ENCODE measurements around the gene PTPN13. TPM values are rescaled to one million over a fixed set of nuclear protein-coding genes. Genes with fewer than 3 reads are reported as not detected.
"Not testable (repeated sequence)": the region's sequence is repeated elsewhere in the genome, so short reads cannot be mapped to it uniquely, and the experiment has no call there.

Gene PTPN13
- total RNA-seq, 2 donors from 2014 or later = 6.2 to 12.1 TPM

GRCh38 chr4:86704601-86705000 is 110.5 kb downstream of the PTPN13 start:
- no peak for TF ChIP-seq CTCF (IDR thresholded peaks at IDR 0.05)
- Histone ChIP-seq H3K9me3 (no peaks in the 10 kb centered on the region), H3K27ac (no peak overlapping the region), H3K27me3 (no peaks in the 10 kb centered on the region), H3K36me3 (no peaks in the 10 kb centered on the region), H3K4me3 (no peak overlapping the region), H3K4me1 (no peaks in the 10 kb centered on the region)
- DNase-seq (ENCODE audit: low spot score) = no peak

- Histone ChIP-seq H3K27ac (no peak overlapping the region), H3K27me3 (no peaks in the 10 kb centered on the region), H3K9me3 (no peaks in the 10 kb centered on the region), H3K4me3 (no peak overlapping the region), H3K36me3 (no peaks in the 10 kb centered on the region), H3K4me1 (no peaks in the 10 kb centered on the region)
- DNase-seq (ENCODE audit: low spot score) = no peak
- no peak for TF ChIP-seq CTCF (IDR thresholded peaks at IDR 0.05)
Observed at GRCh38 chr4:86706923-86707597, 112.9 kb downstream of the PTPN13 start.

- Histone ChIP-seq H3K27me3 (no peaks in the 10 kb centered on the region), H3K4me3 (no peak overlapping the region), H3K4me1 (no peaks in the 10 kb centered on the region), H3K36me3 (peaks cover 5% of the 10 kb centered on the region), H3K9me3 (peaks cover 0 to 5% of the 10 kb centered on the region in 2 donors), H3K27ac (no peak overlapping the region)
- DNase-seq (ENCODE audit: low spot score) = no peak
- TF ChIP-seq CTCF (IDR thresholded peaks at IDR 0.05) = no peak
Observed at GRCh38 chr4:86717651-86718050, 123.5 kb downstream of the PTPN13 start.

DNA sequence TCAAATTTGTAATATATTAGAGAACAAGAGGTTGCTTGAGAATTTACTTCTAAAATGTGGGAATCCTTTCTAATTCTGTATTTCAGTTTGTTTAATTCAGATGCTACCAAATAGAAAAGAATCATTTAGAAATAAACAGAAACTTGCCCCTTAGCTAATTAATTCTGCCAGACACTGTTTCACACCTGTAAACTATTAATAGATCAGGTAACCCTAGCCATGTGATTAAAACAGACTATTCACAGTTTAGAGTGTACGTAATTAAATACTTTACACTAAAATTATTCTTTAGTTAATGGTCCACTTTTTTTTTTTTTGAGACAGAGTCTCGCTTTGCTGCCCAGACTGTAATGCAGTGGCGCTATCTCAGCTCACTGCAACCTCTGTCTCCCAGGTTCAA is 124.0 kb downstream of the PTPN13 start:
- Histone ChIP-seq H3K36me3 (peaks cover 5% of the 10 kb centered on the region), H3K4me3 (no peak overlapping the region), H3K27ac (no peak overlapping the region), H3K27me3 (no peaks in the 10 kb centered on the region), H3K9me3 (peaks cover 0 to 5% of the 10 kb centered on the region in 2 donors), H3K4me1 (no peaks in the 10 kb centered on the region)
- no peak for TF ChIP-seq CTCF (IDR thresholded peaks at IDR 0.05)
- no peak for DNase-seq (ENCODE audit: low spot score)

- H3K36me3 ChIP-seq; H3K4me3 ChIP-seq; H3K9me3 ChIP-seq; H3K27ac ChIP-seq; H3K4me1 ChIP-seq; H3K27me3 ChIP-seq; DNase-seq (ENCODE audit: low spot score): not testable (repeated sequence)
Observed at GRCh38 chr4:86719149-86719548, 125.0 kb downstream of the PTPN13 start.

DNA sequence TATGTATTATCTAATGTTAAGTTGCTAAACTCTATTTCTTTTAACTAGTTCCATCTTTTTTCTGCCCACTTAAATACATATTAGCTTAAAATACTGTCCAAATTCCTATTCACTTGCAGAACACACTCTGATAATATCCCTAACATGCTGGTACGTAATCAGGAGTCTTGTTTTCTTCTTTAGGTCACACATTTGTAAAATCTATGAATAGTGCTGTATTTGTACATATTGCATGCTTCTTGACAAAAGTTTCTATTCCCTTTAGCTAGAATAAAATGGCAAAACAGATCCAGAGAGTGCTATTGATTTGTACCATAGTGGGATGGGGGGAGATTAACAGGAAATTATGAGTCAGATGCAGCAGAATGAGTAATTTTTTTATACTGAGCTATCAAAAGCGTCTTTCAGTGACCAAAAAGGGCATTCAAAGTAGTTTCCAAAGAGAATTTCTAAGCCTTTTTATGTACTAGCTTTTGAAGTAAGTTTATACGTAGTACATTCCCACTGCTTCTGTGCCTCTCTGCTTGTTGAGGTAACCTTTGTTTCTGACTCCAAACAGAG is 126.5 kb downstream of the PTPN13 start:
- no peaks in the 10 kb centered on the region for H3K27me3 ChIP-seq

More for the DNA sequence above, 126.5 kb downstream of the PTPN13 start:
- peaks cover 5% of the 10 kb centered on the region for H3K36me3 ChIP-seq
- no peaks in the 10 kb centered on the region for H3K4me1 ChIP-seq
- TF ChIP-seq CTCF (IDR thresholded peaks at IDR 0.05) = no peak
- DNase-seq (ENCODE audit: low spot score) = no peak
- no peak overlapping the region for H3K4me3 ChIP-seq
- H3K27ac ChIP-seq = no peak overlapping the region
- peaks cover 0 to 5% of the 10 kb centered on the region in 2 donors for H3K9me3 ChIP-seq

Data from right atrium auricular region (tissue), 2 donors.